GM10266 (cell line): Measurements from ENCODE around the gene TBC1D3K.
"Not testable (repeated sequence)": the region's sequence is repeated elsewhere in the genome, so short reads cannot be mapped to it uniquely, and the experiment has no call there.

Experiments used
- DNase-seq: peaks from one replicate; pipeline ENCODE4 v3.0.0; 2012; ENCODE audit errors: extremely low spot score
- CTCF ChIP-seq: IDR thresholded peaks from 2 replicates; pipeline ENCODE4 v1.5.1; 2012; ENCODE audit warnings: mild to moderate bottlenecking, low read depth; ENCODE audit not compliant: control insufficient read depth, insufficient read depth; ENCODE audit errors: missing control alignments

The TBC1D3K gene

DNA sequence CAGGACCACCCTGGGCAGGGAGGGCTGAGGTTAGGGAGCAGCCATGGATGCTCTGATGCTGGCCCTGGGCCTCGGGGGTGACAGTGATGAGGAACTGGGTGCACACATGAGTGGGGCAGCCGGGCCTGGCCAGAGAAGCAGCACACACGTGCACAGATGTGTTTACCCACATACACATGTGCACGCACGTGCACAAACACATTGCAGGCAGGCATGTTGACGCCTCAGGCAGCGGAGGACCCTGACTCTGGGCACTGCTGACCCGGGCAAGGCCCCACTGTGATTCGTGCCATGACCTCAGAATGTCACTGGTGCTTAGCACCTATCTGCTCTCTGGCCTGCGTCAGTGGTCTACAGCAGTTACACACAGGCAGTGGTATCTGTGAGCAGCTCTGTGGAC is at the start of gene TBC1D3K:
Gene TBC1D3K, plus strand, starts transcription at position 301 of the 400 bp plus-strand sequence. CDS start 1,585 bp downstream, outside the sequence.
- not testable (repeated sequence) for DNase-seq

DNA sequence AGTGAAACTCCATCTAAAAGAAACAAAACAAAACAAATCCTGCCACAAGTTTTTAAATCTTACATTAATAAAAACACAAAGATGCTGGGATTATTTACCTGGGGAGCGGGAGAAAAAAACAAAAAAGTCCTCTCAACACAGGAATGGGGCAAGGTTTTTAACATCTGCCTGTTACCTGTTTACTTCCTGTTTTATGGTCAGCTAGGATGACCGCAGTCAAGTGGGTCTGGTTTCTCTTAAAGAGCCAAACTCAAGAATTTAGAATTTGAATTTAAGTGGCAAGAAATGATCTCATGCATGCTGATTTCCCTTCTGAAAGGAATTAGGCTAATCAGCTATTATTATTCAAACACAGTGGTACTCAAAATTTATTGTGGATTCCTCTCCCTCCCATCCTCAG is 39.7 kb upstream of the TBC1D3K start:
- DNase-seq = no peak
- TF ChIP-seq CTCF = no peak

DNA sequence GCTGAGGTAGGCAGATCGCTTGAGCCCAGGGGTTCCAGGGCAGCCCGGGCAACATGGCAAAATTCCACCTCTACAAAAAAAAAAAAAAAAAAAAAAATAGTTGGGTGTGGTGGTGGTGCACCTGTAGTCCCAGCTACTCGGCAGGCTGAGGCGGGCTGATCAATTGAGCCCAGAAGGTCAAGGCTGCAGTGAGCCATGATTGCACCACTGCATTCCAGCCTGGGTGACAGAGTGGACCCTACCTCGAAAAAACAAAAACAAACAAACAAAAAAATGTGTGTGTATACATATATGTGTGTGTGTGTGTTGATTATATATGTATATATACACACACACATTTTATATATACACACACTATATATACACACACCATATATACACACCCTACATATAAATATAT is 39.1 kb upstream of the TBC1D3K start:
- no peak for DNase-seq
- TF ChIP-seq CTCF = no peak

- no peak for TF ChIP-seq CTCF
- no peak for DNase-seq
These were observed 35.3 kb upstream of the TBC1D3K start for GRCh38 chr17:37888881-37889280.

DNA sequence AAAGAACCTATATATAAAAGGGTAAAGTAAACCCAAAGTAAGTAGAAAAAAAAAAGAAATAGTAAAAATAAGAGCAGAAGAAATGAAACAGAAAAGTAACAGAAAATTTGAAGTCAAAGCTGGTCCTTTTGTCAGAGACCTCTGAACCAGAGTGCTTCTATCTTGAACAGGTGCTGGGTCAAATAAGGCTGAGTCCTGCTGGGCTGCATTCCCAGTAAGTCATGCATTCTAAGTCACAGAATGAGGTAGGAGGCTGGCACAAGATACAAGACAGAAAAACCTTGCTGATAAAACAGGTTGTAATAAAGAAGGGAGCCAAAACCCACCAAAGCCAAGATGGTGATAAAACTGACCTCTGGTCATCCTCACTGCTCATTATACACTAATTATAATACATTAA is 27.3 kb upstream of the TBC1D3K start:
- DNase-seq = not testable (repeated sequence)
